Thoracic aorta (tissue), 2 donors: ENCODE results near the gene LIMS3. TPM values are rescaled to one million over a fixed set of nuclear protein-coding genes. Genes with fewer than 3 reads are reported as not detected.
"Not testable (repeated sequence)": the region's sequence is repeated elsewhere in the genome, so short reads cannot be mapped to it uniquely, and the experiment has no call there.

Experiments used
- ATAC-seq: fragments of 150-250 bp; one replicate; pipeline ENCODE4 v1.8.0; 2017; ENCODE audit warnings: low read depth; ENCODE audit not compliant: insufficient number of reproducible peaks, low FRiP score
- DNase-seq: peaks from one replicate; pipeline ENCODE4 v3.0.0-alpha.2; 2020; ENCODE audit warnings: low spot score
- H3K27ac ChIP-seq, 2 donors: fragments of 200-600 bp; sonication (generic); 1 replicate in 1 of 2; 2 replicates in 1 of 2; pipeline ENCODE4 v1.5.1; 2016; ENCODE audit warnings: mild to moderate bottlenecking in 2 of 2, moderate library complexity in 2 of 2
- H3K27me3 ChIP-seq: fragments of 200-600 bp; sonication (generic); replicated peaks from 2 replicates; pipeline ENCODE4 v1.6.0; 2016; ENCODE audit warnings: mild to moderate bottlenecking; ENCODE audit not compliant: insufficient read depth
- H3K36me3 ChIP-seq: fragments of 200-600 bp; sonication (generic); one replicate; pipeline ENCODE4 v1.5.1; 2016
- H3K4me1 ChIP-seq, 2 donors: fragments of 200-600 bp; sonication (generic); 1 replicate in 1 of 2; 2 replicates in 1 of 2; pipeline versions ENCODE4 v1.5.1 to v1.6.0; 2016; ENCODE audit warnings: low read depth in 2 of 2, mild to moderate bottlenecking in 1 of 2; ENCODE audit not compliant: control insufficient read depth in 1 of 2
- H3K4me3 ChIP-seq: fragments of 200-600 bp; sonication (generic); 2 replicates; pipeline ENCODE4 v1.5.1; 2016; ENCODE audit warnings: mild to moderate bottlenecking
- H3K9me3 ChIP-seq: fragments of 200-600 bp; sonication (generic); 2 replicates; pipeline ENCODE4 v1.5.1; 2016
- total RNA-seq, 2 donors: library from RNA; depleted of rRNA; stranded (reverse); fragments of >200 nt; gene quantifications; one replicate each; pipeline versions ENCODE4 v1.1.0 to v1.2.3, GENCODE V29; 2016

The LIMS3 gene
- total RNA-seq, 2 donors from 2014 or later = 16.3 to 43.6 TPM

DNA sequence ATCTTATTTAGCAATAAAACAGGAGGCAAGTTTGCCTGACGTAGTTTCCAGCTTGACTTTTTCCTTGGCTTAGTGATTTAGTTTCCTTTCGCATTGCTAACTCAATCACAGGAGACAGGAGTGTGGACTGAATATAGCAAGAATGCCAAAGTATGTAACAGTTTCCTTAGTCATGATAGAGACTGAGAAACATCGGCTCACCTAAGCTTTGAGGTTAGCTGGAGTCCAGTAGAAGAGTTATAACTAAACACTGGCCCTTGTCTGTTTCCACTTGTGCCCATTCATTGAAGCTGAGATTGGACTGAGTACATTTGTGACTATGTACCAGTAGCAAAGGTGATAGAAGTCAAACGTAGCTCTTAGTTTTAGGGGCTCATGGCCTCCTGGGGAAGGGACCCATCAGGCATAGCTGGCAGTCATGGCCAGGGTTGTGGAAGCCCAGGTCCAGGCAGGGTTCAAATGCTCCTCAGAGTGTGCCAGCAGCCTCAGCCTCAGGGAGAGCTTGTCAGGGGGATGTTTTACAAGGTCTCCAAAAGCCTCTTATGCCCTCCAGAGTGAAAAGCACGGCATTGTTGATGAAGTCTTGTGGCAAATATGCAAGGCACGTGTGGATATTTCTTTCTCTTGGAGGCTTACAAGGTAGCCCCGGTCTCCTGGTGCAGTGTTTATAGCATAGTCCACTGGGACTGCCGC, 573 bp upstream of the LIMS3 start:
- H3K4me3 ChIP-seq, H3K36me3 ChIP-seq, H3K27ac ChIP-seq, H3K4me1 ChIP-seq, H3K9me3 ChIP-seq, DNase-seq, H3K27me3 ChIP-seq: not testable (repeated sequence)
- peak; percentile 21 for ATAC-seq

DNA sequence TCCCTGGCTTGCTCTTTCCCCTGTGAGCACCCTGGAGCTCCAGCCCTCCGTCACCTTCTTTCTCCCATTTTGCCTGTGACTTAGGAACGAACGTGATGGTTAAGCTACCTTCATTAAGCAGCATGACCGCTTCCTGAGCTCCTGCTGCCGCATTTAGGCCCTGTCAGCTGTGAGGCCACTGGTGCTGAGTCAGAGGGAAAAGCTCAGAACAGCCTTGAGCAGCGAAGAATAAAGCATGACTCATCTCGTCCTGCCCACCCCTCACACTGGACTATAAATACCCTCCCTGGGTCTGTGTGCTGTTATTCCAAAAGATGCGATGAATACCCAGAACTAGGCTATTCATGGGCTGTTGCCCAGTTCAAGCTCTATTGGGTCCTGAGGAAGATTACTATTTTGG, 7.3 kb downstream of the LIMS3 start:
- not testable (repeated sequence) for H3K27ac ChIP-seq, H3K4me3 ChIP-seq, DNase-seq, H3K36me3 ChIP-seq, H3K27me3 ChIP-seq, H3K9me3 ChIP-seq, H3K4me1 ChIP-seq
- peak; percentile 81 for ATAC-seq

DNA sequence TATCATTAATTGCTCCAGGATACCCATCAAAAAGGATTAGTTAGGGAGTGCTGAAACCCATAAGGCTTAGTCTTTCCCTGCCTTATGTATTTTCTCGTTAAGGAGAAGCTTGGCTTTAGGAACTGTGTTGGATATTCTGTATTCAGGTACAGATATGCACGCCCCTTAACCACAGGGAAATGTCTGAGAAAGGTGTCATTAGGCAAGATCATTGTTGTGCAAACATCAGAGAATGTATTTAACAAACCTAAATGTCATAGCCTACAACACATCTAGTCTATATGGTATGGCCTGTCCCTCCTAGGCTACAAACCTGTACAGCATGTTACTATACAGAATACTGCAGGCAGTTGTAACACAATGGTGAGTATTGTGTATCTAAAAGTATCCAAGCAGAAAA, 10.1 kb downstream of the LIMS3 start:
- not testable (repeated sequence) for H3K27me3 ChIP-seq, H3K4me1 ChIP-seq, H3K4me3 ChIP-seq, H3K36me3 ChIP-seq, H3K9me3 ChIP-seq, ATAC-seq, H3K27ac ChIP-seq, DNase-seq

DNA sequence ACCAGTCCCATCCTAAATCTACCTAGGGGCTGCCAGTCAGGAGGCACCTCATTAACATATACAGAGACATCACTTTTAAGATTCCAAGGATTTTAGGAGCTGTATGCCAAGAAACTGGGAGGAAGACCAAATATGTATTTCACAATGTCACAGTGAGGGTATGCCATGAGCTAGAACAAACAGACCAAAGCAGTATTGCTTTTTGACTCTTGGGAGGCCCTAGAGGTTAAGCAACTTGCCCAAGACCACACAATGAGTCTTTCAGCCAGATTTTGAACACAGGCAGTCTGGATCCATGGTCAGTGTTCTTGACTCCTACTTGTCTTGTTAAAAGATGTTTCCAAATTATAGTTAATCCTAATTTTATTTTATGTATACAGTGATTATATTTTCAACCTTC, 12.3 kb downstream of the LIMS3 start:
- H3K36me3 ChIP-seq, H3K4me1 ChIP-seq, H3K9me3 ChIP-seq, DNase-seq, H3K27me3 ChIP-seq, H3K27ac ChIP-seq, H3K4me3 ChIP-seq: not testable (repeated sequence)
- peak; percentile 26 for ATAC-seq

DNA sequence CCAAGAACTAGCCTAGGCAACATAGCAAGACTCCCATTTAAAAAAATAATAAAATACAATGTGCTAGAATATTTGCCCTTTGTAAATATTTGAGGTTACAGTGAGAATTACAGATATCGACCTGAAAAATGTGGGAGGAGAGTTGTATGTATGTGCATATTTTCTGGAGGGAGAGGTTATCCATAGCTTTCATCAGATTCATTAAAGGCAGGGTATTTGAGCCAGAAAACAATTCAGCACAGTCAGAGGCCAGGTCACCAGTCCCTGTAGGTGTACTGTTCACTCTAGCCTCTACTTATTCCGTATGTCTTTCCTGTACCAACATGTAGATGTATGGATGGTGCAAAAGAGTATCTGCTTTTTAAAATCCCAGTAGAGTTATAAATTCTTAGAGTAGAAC, 15.4 kb downstream of the LIMS3 start:
- not testable (repeated sequence) for H3K27ac ChIP-seq, H3K4me1 ChIP-seq, ATAC-seq, H3K9me3 ChIP-seq, H3K27me3 ChIP-seq, H3K36me3 ChIP-seq, H3K4me3 ChIP-seq, DNase-seq

DNA sequence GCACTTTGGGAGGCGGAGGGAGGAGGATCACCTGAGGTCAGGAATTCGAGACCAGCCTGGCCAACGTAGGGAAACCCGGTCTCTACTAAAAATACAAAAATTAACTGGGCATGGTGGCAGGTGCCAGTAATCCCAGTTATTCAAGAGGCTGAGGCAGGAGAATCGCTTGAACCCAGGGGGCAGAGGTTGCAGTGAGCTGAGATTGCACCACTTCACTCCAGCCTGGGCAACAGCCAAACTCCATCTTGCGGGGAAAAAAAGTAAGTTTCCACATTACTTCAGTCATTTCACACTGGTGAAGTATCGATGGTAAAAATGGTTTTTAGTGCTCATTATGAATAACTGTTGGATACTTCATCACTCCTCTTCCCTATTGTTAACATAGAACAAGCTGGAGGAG, 16.1 kb downstream of the LIMS3 start:
- H3K27ac ChIP-seq, H3K4me3 ChIP-seq, DNase-seq, H3K36me3 ChIP-seq, ATAC-seq, H3K9me3 ChIP-seq, H3K4me1 ChIP-seq, H3K27me3 ChIP-seq: not testable (repeated sequence)

DNA sequence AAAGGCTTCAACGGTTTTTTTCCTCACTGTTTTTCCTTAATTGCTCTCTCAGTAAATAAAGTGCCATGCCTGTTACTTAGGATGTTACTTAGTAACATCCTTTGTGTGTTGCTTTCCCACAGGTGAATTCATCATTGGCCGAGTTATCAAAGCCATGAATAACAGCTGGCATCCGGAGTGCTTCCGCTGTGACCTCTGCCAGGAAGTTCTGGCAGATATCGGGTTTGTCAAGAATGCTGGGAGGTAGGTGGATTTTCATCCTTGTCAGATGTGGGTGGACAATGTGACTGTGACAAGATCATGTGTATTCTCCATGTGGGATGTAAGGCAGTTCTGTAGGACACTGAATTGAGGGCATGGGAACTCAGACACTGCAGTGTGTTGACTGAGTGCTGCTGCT, 17.3 kb downstream of the LIMS3 start:
- not testable (repeated sequence) for DNase-seq, H3K9me3 ChIP-seq, H3K4me1 ChIP-seq, H3K27ac ChIP-seq, H3K36me3 ChIP-seq, H3K27me3 ChIP-seq, H3K4me3 ChIP-seq, ATAC-seq

DNA sequence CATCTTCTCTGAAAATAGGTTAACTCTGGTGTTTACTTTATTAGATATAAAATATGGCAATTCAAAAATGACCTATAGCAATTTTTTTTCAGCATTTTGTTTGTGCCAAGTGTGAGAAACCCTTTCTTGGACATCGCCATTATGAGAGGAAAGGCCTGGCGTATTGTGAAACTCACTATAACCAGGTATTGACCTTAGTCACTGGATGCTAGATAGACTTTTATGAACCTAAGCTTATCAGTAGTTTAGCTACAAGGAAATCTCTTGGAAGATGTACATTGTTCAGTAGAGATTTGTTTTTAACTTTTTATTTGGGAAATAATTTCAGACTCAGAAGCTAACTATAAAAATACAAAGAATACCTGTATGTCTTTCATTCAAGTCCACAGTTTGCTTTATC, 21.7 kb downstream of the LIMS3 start:
- not testable (repeated sequence) for H3K27ac ChIP-seq, ATAC-seq, H3K36me3 ChIP-seq, H3K4me1 ChIP-seq, DNase-seq, H3K4me3 ChIP-seq, H3K9me3 ChIP-seq, H3K27me3 ChIP-seq

DNA sequence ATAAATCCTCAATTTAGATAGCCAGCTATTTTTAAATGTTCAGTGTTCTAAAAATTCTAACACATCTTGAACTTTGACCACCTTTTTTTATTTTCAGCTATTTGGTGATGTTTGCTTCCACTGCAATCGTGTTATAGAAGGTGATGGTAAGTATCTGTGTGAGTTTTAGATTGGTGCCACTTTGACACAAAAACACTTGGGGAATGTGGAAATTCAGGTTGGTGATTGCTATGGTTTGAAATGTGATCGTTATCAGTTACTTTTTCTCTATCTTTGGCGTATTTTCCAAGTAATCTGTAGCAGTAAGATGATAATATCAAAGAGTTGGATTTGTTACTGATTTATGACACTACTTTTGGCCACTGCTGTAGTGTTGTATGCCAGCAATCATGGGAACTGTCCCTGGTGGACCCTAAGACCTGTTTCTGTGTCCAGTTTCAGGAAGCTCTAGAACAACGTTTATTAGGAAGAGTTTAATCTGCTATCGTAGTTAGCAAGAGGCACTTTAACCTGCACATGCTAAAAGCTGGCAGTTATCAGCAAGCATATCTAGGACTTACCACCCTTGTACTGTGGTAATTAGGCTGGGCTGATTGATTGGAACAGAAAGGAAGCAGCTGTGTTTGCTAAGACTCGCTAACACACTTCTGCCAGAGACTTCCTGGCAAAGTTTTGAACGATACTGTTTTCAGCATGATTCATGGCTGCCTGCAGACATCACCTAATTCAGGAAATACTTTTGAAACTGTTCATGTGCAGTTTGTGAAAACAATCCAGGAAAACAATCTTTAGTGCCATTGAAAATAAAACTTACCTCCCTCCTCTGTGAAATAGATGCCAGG, 23.3 kb downstream of the LIMS3 start:
- not testable (repeated sequence) for H3K36me3 ChIP-seq, H3K27ac ChIP-seq, H3K9me3 ChIP-seq, H3K27me3 ChIP-seq, DNase-seq, H3K4me3 ChIP-seq, H3K4me1 ChIP-seq
- ATAC-seq = peak; percentile 70

DNA sequence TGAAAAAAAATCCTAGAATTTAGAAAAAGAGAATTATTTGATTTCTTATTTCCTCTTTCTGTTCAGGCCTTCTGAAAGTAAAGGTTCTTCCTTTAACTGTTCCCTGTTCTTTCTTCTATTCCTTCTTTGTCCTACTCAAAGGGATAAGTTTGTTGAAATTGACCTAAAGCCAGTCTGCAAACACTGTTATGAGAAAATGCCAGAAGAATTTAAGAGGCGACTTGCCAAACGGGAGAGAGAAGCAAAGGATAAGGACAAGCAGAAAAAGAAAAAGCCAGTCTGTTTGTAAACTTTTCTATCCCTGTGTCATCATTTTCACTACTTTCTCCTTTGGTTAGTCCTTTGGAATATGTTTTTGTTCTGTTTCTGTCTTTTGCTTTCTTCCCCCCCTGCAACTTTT, 26.0 kb downstream of the LIMS3 start:
- not testable (repeated sequence) for DNase-seq, H3K27ac ChIP-seq, H3K36me3 ChIP-seq, H3K27me3 ChIP-seq, H3K9me3 ChIP-seq, H3K4me3 ChIP-seq, H3K4me1 ChIP-seq, ATAC-seq

DNA sequence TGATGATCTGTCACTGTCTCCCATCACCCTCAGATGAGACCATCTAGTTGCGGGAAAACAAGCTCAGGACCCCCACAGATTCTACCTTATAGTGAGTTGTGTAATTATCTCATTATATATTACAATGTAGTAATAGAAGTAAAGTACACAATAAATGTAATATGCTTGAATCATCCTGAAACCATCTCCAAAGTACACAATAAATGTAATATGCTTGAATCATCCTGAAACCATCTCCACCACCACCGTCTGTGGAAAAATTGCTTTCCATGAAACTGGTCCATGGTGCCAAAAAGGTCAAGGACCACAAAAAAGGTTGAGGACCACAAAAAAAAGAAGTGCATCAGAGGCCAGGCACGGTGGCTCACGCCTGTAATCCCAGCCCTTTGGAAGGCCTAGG, 29.3 kb downstream of the LIMS3 start:
- ATAC-seq, DNase-seq, H3K9me3 ChIP-seq, H3K4me1 ChIP-seq, H3K36me3 ChIP-seq, H3K4me3 ChIP-seq, H3K27me3 ChIP-seq, H3K27ac ChIP-seq: not testable (repeated sequence)

DNA sequence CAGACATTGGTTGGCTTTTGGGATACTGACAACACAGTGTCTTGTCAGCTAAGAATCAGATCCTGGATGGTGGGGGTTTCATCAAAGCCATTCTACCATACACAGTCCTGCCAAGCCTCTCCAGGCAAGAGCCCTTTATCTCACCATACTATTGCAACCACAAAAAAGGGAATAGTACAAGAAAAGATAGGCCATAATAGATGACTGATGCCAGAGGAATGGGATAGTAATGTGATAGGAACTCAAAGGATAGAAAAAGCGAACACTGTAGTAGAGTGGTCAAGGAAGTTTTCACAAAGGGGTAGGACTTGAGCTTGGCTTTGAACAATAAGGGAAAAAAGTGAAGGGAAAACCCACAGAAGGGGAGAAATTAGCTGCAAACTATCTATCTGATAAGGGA, 30.7 kb downstream of the LIMS3 start:
- ATAC-seq = not testable (repeated sequence)

More for the DNA sequence above, 30.7 kb downstream of the LIMS3 start:
- H3K27ac ChIP-seq, H3K36me3 ChIP-seq, H3K4me3 ChIP-seq, H3K9me3 ChIP-seq, H3K27me3 ChIP-seq, H3K4me1 ChIP-seq, DNase-seq: not testable (repeated sequence)
